ENCODE measurements around the gene RPL10A.

- TF ChIP-seq CTCF (IDR thresholded peaks at IDR 0.05), result no peak
- TF ChIP-seq POLR2A (IDR thresholded peaks at IDR 0.05), result no peak
These were observed 48.5 kb downstream of the RPL10A start for GRCh38 chr6:35516712-35517111.
